ENCODE measurements around the gene PPP1R18.
"Not testable (repeated sequence)": the region's sequence is repeated elsewhere in the genome, so short reads cannot be mapped to it uniquely, and the experiment has no call there.

Gene PPP1R18

DNA sequence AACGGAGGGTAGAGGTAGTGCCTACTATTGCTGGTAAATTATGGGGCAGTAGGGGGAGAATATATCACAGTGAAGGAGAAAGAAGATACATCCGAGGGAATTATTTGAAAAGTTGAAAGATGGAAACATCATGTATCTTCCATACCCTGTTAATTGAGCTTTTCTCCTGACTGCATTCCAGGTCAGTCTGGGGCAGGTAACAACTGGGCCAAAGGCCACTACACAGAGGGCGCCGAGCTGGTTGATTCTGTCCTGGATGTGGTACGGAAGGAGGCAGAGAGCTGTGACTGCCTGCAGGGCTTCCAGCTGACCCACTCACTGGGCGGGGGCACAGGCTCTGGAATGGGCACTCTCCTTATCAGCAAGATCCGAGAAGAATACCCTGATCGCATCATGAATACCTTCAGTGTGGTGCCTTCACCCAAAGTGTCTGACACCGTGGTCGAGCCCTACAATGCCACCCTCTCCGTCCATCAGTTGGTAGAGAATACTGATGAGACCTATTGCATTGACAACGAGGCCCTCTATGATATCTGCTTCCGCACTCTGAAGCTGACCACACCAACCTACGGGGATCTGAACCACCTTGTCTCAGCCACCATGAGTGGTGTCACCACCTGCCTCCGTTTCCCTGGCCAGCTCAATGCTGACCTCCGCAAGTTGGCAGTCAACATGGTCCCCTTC lies 36.9 kb upstream of the PPP1R18 start:
- Histone ChIP-seq H3K4me3 (ENCODE audit: low read length) (peak overlapping the region; percentile 87), H3K36me3 (ENCODE audit: insufficient read depth, low read length) (peaks cover 52% of the 10 kb centered on the region), H3K4me1 (ENCODE audit: insufficient read depth, low read length) (peaks cover 22% of the 10 kb centered on the region)
- H3K27me3 ChIP-seq (ENCODE audit: insufficient read depth, low read length); H2AFZ ChIP-seq (ENCODE audit: low read depth, low read length); H3K9me3 ChIP-seq (ENCODE audit: low read length): not testable (repeated sequence)

DNA sequence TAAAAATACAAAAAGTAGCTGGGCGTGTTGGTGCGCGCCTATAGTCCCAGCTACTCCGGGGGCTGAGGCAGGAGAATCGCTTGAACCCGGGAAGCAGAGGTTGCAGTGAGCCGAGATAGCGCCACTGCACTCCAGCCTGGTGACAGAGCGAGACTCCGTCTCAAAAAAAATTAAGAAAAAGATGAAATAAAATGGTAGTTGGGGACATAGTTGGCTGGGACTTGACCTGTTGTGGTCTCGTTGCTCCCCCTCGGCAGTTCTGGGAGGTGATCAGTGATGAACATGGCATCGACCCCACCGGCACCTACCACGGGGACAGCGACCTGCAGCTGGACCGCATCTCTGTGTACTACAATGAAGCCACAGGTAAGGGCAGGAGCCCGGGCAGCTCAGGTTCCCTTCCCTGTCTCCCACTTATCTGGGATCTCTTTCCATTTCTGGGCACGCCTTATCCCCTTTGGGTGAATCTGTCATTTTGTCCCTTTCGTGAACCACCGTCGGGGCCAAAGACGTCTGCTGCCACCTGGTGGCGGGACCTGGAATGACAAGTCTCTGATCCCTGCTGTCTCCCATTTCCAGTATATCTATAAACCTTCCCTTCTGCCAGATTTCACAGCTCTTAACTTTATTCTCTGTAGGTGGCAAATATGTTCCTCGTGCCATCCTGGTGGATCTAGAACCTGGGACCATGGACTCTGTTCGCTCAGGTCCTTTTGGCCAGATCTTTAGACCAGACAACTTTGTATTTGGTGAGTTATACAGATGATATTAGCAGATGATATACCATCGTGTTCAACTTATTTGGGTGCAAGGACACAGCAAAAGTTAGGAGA lies 36.1 kb upstream of the PPP1R18 start:
- Histone ChIP-seq H2AFZ (ENCODE audit: low read depth, low read length) (no peak overlapping the region), H3K4me3 (ENCODE audit: low read length) (peak overlapping the region; percentile 87), H3K9me3 (ENCODE audit: low read length) (no peaks in the 10 kb centered on the region), H3K4me1 (ENCODE audit: insufficient read depth, low read length) (peaks cover 22% of the 10 kb centered on the region), H3K27me3 (ENCODE audit: insufficient read depth, low read length) (no peaks in the 10 kb centered on the region), H3K36me3 (ENCODE audit: insufficient read depth, low read length) (peaks cover 46% of the 10 kb centered on the region)

DNA sequence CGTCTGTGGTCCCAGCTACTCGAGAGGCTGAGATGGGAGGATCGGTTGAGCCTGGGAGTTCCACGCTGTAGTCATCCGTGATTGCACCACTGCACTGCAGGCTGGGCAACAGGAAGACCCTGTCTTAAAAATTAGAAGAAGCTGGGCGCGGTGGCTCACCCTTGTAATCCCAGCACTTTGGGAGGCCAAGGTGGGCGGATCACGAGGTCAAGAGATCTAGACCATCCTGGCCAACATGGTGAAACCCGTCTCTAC lies 35.5 kb upstream of the PPP1R18 start:
- peaks cover 46% of the 10 kb centered on the region for H3K36me3 ChIP-seq (ENCODE audit: insufficient read depth, low read length)
- peak overlapping the region; percentile 87 for H3K4me3 ChIP-seq (ENCODE audit: low read length)
- not testable (repeated sequence) for H3K27me3 ChIP-seq (ENCODE audit: insufficient read depth, low read length); H2AFZ ChIP-seq (ENCODE audit: low read depth, low read length); H3K9me3 ChIP-seq (ENCODE audit: low read length)
- peaks cover 22% of the 10 kb centered on the region for H3K4me1 ChIP-seq (ENCODE audit: insufficient read depth, low read length)

DNA sequence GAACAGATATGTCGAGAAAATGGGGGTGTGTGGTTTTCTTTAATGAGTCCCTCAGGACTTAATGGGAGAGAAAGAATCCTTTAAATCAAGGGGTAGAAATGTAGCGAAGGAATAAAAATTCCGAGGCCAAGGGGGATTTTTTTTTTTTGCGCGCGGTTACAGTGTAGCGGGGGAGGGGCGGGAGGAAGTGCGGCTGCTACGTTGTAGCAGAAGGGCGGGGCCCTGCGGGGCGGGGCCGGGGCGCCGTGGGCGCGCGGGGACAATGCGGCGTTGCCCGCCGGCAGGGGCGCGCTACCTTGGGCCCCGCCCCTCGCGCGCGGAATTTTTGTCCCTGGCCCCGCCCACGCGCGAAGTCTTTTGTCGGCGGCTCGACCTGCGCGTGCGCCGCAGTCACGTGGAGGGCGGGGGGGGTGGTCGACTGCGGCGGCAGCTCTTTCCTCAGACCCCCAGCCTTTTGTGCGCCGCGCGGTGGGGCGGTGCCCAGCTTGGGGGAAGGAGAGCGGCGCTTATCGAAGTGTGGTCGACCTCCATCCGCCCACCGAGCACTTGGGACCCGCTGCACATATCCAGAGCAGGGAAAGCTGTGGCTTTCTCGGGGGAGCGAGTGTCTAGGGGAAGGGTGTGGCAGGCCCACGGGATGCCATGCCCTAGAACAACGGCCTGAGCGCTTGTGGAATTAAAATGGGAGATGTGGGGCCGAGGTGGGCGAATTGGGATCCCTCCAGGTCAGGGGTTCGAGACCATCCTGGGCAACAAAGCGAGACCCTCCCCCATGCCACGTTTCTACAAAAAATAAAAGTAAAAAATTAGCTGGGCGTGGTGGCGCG lies 35.0 kb upstream of the PPP1R18 start:
- H3K4me1 ChIP-seq (ENCODE audit: insufficient read depth, low read length), result peaks cover 25% of the 10 kb centered on the region
- peak overlapping the region; percentile 87 for H3K4me3 ChIP-seq (ENCODE audit: low read length)
- no peak overlapping the region for H2AFZ ChIP-seq (ENCODE audit: low read depth, low read length)
- peaks cover 46% of the 10 kb centered on the region for H3K36me3 ChIP-seq (ENCODE audit: insufficient read depth, low read length)
- no peaks in the 10 kb centered on the region for H3K9me3 ChIP-seq (ENCODE audit: low read length)
- H3K27me3 ChIP-seq (ENCODE audit: insufficient read depth, low read length), result no peaks in the 10 kb centered on the region

DNA sequence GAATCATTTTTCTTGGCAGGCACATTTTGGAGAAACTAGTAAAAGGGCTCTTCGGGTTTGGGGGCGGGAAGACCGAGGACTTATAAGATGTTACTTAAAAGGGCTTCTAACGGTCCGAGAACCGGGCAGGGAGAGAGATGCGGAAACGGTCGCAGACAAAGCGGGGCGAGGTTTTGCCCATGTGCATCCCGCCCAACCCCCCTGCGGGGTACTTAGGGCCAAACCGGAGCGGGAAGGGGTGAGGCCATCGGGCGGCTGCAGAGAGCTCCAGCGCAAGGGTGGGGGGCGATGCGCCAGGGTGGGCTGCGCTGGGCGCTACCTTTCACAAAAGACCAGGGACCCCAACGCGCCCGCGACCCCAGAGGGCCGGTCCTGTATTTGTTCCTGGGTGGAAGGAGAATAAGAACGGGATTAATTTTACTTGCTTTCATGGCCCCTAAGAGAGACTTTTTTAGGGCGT lies 34.3 kb upstream of the PPP1R18 start:
- no peaks in the 10 kb centered on the region for H3K9me3 ChIP-seq (ENCODE audit: low read length)
- H3K27me3 ChIP-seq (ENCODE audit: insufficient read depth, low read length), result no peaks in the 10 kb centered on the region
- peaks cover 43% of the 10 kb centered on the region for H3K36me3 ChIP-seq (ENCODE audit: insufficient read depth, low read length)
- H3K4me1 ChIP-seq (ENCODE audit: insufficient read depth, low read length), result peaks cover 27% of the 10 kb centered on the region
- peak overlapping the region; percentile 87 for H3K4me3 ChIP-seq (ENCODE audit: low read length)
- H2AFZ ChIP-seq (ENCODE audit: low read depth, low read length), result no peak overlapping the region

DNA sequence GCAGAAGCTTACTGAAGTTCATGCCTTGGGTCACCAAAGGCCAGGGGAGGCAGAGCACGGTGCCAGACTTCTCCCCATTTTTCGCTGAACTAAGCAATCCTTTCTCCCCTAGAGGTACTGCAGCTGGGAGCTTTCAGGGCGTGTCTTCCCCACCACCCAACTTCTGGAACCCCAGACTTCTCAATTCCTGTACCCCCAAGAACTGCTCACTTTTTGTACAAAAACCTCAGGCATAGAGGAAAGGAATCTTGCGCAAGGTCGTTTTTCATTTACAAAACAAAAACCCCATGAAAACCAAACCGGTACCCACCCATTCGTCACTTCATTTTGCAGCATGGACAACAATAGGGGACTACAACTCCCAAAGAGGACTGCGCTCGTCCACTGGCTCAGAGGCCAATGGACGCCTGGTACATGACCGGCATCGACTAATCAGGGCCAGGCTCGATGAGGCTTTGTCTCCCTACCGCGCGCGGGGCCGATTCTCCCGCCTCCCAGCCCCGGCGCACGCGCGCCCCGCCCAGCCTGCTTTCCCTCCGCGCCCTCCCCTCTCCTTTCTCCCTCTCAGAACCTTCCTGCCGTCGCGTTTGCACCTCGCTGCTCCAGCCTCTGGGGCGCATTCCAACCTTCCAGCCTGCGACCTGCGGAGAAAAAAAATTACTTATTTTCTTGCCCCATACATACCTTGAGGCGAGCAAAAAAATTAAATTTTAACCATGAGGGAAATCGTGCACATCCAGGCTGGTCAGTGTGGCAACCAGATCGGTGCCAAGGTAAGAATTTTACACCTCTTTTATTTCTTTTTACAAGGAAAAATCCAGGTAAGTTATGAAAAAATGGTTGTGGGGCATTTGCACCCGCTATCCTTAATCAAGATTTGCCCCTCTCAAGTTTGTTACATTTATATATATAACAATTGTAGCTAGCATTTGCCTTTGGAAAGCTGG lies 33.6 kb upstream of the PPP1R18 start, which contains the start of gene TUBB:
Gene TUBB, plus strand, starts transcription at position 562 of the 947 bp plus-strand sequence. Its CDS starts 155 bp downstream, at position 717.
- H3K9me3 ChIP-seq (ENCODE audit: low read length), result no peaks in the 10 kb centered on the region
- H3K36me3 ChIP-seq (ENCODE audit: insufficient read depth, low read length), result peaks cover 37% of the 10 kb centered on the region
- H3K4me1 ChIP-seq (ENCODE audit: insufficient read depth, low read length), result peaks cover 27% of the 10 kb centered on the region
- peak within 1 kb of the TSS; percentile 87 for H3K4me3 ChIP-seq (ENCODE audit: low read length)
- no peaks in the 10 kb centered on the region for H3K27me3 ChIP-seq (ENCODE audit: insufficient read depth, low read length)
- no peak within 1 kb of the TSS for H2AFZ ChIP-seq (ENCODE audit: low read depth, low read length)

DNA sequence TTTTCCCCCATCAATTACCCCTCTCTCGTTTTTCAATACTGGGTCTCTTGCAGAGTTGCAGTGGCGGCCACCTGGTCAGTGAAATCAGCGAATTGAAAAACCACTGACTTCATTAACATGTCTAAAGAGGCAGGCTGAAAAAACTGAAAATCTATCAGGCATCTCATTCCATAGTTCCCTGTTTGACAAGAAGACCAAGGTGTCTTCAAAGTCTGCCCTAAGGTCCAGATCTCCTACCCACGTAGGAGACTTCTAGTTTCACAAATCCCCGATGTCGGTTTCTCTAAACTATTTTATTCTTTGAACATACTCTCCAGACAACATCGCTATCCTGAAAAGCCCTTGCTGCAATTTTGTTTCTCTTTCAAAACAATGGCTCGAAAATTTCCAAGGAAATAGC lies 32.9 kb upstream of the PPP1R18 start:
- no peaks in the 10 kb centered on the region for H3K27me3 ChIP-seq (ENCODE audit: insufficient read depth, low read length)
- H3K4me3 ChIP-seq (ENCODE audit: low read length), result peak overlapping the region; percentile 87
- no peak overlapping the region for H2AFZ ChIP-seq (ENCODE audit: low read depth, low read length)
- peaks cover 27% of the 10 kb centered on the region for H3K4me1 ChIP-seq (ENCODE audit: insufficient read depth, low read length)
- peaks cover 36% of the 10 kb centered on the region for H3K36me3 ChIP-seq (ENCODE audit: insufficient read depth, low read length)
- H3K9me3 ChIP-seq (ENCODE audit: low read length), result no peaks in the 10 kb centered on the region

DNA sequence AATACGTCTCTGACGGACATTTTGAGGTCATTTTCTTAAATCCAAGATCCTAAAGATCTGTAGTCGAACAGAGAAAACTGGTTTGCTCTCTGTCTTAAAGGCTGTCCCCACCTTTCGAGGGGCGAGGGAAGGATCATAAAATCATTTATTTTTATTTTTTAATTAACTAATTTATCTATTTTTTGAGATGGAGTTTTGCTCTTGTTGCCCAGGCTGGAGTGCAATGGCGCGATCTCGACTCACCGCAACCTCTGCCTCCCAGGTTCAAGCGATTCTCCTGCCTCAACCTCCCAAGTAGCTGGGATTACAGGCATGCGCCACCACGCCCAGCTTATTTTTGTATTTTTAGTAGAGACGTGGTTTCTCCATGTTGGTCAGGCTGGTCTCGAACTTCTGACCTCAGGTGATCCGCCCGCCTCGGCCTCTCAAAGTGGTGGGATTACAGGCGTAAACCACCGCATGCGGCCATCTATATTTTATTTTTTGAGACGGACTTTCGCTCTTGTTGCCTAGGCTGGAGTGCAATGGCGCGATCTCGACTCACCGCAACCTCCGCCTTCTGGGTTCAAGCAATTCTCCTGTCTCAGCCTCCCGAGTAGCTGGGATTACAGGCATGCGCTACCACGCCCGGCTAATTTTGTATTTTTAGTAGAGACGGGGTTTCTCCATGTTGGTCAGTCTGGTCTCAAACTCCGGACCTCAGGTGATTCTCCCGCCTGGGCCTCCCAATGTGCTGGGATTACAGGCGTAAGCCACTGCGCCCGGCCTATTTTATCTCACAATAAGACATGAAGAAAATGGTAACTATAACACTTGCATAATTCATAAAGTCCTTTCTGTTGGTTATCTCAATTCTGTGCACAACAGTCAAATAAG lies 31.6 kb upstream of the PPP1R18 start:
- not testable (repeated sequence) for H3K27me3 ChIP-seq (ENCODE audit: insufficient read depth, low read length); H3K9me3 ChIP-seq (ENCODE audit: low read length); H2AFZ ChIP-seq (ENCODE audit: low read depth, low read length)
- Histone ChIP-seq H3K4me3 (ENCODE audit: low read length) (peak overlapping the region; percentile 68), H3K36me3 (ENCODE audit: insufficient read depth, low read length) (peaks cover 36% of the 10 kb centered on the region), H3K4me1 (ENCODE audit: insufficient read depth, low read length) (peaks cover 17% of the 10 kb centered on the region)

DNA sequence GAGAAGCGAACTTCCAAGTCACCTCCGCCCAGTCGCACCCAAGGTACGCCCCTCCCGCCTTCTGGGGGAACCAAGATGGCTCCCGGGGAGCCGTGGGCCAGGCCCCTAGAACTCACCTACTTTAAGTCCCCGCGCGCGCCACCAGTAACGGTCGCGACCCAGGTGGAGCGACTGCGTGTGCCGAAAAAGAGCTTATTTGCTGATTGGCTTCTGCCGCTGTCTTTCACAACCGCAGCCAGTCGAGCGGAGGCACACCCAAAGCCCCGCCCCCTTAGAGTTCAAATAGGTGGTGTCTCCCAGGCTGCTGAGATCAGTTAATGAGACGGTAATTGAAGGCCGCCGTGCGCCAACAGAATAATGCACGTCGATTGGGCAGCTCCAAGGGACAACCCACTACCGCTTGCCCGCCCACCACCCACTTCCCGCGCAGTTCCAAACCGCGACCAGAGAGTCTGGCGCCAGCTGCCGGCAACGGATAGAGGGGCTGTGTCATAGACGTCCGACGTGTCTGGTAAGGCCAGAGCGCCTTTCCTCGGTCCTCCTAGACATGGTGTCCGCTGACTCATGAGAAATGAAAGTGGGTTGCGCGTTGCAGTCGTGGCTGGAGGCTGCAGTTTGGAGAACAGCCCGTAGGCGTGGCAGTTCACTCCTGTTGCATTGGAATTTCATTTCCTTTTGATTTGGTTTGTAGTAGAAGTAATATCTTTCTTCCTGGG lies 30.8 kb upstream of the PPP1R18 start, which contains the start of gene MDC1:
Gene MDC1, minus strand, starts transcription at position 153 of the 716 bp plus-strand sequence. CDS start 2,106 bp downstream, outside the sequence.
- Histone ChIP-seq H3K4me3 (ENCODE audit: low read length) (peak within 1 kb of the TSS; percentile 68), H2AFZ (ENCODE audit: low read depth, low read length) (peak within 1 kb of the TSS; percentile 32), H3K9me3 (ENCODE audit: low read length) (no peaks in the 10 kb centered on the region), H3K27me3 (ENCODE audit: insufficient read depth, low read length) (no peaks in the 10 kb centered on the region), H3K36me3 (ENCODE audit: insufficient read depth, low read length) (peaks cover 36% of the 10 kb centered on the region), H3K4me1 (ENCODE audit: insufficient read depth, low read length) (peaks cover 11% of the 10 kb centered on the region)

DNA sequence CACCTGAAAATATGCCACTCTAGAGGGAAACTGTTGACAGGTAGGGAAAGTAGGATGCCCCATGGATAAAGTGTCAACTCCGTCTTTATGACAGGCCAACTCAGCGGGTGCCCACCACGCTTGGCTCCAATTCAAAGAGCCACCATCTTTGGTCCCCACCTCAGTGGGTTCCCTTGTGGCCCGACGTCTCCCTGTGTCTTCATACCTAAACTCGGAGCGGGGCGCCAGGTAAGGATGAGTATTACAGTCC lies 30.4 kb upstream of the PPP1R18 start:
- Histone ChIP-seq H3K4me1 (ENCODE audit: insufficient read depth, low read length) (peaks cover 10% of the 10 kb centered on the region), H3K4me3 (ENCODE audit: low read length) (peak overlapping the region; percentile 68), H3K9me3 (ENCODE audit: low read length) (no peaks in the 10 kb centered on the region), H3K27me3 (ENCODE audit: insufficient read depth, low read length) (no peaks in the 10 kb centered on the region), H2AFZ (ENCODE audit: low read depth, low read length) (peak overlapping the region; percentile 32), H3K36me3 (ENCODE audit: insufficient read depth, low read length) (peaks cover 37% of the 10 kb centered on the region)

DNA sequence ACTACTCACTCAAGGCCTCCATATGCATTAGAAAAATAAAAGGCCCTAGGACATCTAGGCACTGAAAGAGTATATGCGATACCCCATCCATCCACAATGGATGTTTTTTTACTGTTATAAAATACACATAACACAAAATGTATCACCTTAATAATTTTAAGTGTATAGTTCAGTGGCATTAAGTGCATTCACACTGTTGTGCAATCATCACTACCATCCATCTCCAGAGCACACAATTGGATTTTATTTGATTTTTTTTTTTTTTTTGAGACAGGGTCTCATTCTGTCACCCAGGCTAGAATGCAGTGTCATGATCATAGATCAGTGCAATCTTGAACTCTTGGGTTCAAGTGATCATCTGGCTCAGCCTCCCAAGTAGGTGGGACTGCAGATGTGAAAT lies 27.8 kb upstream of the PPP1R18 start:
- Histone ChIP-seq H3K4me3 (ENCODE audit: low read length) (no peak overlapping the region), H3K9me3 (ENCODE audit: low read length) (no peaks in the 10 kb centered on the region), H3K4me1 (ENCODE audit: insufficient read depth, low read length) (peaks cover 10% of the 10 kb centered on the region), H2AFZ (ENCODE audit: low read depth, low read length) (no peak overlapping the region), H3K27me3 (ENCODE audit: insufficient read depth, low read length) (no peaks in the 10 kb centered on the region), H3K36me3 (ENCODE audit: insufficient read depth, low read length) (peaks cover 50% of the 10 kb centered on the region)

Data from neuron (in vitro differentiated cells).